Cerebellar cortex (tissue), 1 donor: ENCODE measurements around the gene FAM111B.
A peak's percentile ranks its signal among the peaks of the same experiment; 100 is the strongest.

Experiments used
- DNase-seq: peaks from one replicate; pipeline ENCODE4 v3.0.0-alpha.2; 2015; ENCODE audit warnings: low spot score

Gene FAM111B

GRCh38 chr11:59154610-59155009 is 47.6 kb downstream of the FAM111B start:
- DNase-seq: no peak

- no peak for DNase-seq
Measured at GRCh38 chr11:59157433-59157832, 50.4 kb downstream of the FAM111B start.

GRCh38 chr11:59158206-59159068 is 51.4 kb downstream of the FAM111B start:
- peak; percentile 78 for DNase-seq

GRCh38 chr11:59164028-59164427 is 57.0 kb downstream of the FAM111B start:
- DNase-seq: no peak

- DNase-seq: peak; percentile 92
Measured at GRCh38 chr11:59171508-59172322, 64.7 kb downstream of the FAM111B start, which contains the start of gene DTX4. DTX4 (plus strand) TSS chr11:59172132; CDS start chr11:59172596, 464 bp downstream.

- no peak for DNase-seq
Measured at GRCh38 chr11:59172345-59173079, 65.5 kb downstream of the FAM111B start.

GRCh38 chr11:59173080-59173963 is 66.3 kb downstream of the FAM111B start:
- peak; percentile 28 for DNase-seq

- peak; percentile 17 for DNase-seq
Measured at GRCh38 chr11:59173964-59174663, 67.1 kb downstream of the FAM111B start.

GRCh38 chr11:59174664-59175033 is 67.6 kb downstream of the FAM111B start:
- DNase-seq: no peak

- no peak for DNase-seq
Measured at GRCh38 chr11:59175091-59175501, 68.1 kb downstream of the FAM111B start.

GRCh38 chr11:59176330-59176729 is 69.3 kb downstream of the FAM111B start:
- no peak for DNase-seq
